HuH-7.5 (cell line): ENCODE measurements around the gene MRTO4.
"Not testable (repeated sequence)": the region's sequence is repeated elsewhere in the genome, so short reads cannot be mapped to it uniquely, and the experiment has no call there.

ENCODE experiments used
- DNase-seq: peaks from one replicate; pipeline ENCODE4 v3.0.0; 2011; ENCODE audit warnings: low spot score

The MRTO4 gene

GRCh38 chr1:19251305-19252196 is at the start of gene MRTO4, which contains the start of gene EMC1:
MRTO4 (plus strand) TSS chr1:19251805; CDS start chr1:19251836, 31 bp downstream.
EMC1 (minus strand) TSS chr1:19251524; CDS start chr1:19251509, 15 bp downstream.
- DNase-seq: peak; percentile 79

DNA sequence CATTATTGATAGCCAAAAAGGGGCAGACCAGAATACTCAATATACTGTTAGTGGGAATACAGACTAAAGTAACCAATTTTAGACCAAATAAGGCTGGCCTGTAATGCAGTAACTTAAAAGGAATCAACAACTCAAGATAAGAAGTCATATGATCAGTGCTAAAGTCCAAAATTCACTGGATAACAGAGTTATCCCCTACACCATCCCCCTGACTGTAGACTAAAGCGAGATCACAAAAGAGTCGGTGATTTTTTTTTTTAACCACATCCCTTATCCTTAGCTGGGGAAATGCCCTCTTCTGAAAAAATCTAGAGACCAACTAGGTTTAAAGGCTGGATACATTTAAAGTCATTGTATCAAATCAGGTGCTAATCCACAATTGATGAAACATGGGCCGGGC is 49.2 kb upstream of the MRTO4 start:
- DNase-seq: no peak

DNA sequence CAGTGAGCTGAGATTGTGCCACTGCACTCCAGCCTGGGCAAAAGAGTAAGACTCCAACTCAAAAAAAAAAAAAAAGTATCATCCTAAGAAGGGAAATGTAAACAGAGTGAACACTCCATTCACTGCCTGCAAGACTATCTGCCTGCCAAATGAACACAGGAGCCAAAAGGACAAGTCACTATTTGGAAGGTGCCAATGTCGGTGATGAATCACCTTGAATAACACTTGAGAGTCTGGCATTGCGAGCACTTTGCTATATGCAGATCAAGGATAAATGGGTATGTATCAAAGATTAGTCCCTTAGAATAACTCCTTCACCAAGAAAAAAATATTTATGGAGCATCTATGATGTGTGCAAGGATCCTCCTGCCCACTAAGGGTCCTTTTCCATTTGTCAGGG is 48.2 kb upstream of the MRTO4 start:
- no peak for DNase-seq

DNA sequence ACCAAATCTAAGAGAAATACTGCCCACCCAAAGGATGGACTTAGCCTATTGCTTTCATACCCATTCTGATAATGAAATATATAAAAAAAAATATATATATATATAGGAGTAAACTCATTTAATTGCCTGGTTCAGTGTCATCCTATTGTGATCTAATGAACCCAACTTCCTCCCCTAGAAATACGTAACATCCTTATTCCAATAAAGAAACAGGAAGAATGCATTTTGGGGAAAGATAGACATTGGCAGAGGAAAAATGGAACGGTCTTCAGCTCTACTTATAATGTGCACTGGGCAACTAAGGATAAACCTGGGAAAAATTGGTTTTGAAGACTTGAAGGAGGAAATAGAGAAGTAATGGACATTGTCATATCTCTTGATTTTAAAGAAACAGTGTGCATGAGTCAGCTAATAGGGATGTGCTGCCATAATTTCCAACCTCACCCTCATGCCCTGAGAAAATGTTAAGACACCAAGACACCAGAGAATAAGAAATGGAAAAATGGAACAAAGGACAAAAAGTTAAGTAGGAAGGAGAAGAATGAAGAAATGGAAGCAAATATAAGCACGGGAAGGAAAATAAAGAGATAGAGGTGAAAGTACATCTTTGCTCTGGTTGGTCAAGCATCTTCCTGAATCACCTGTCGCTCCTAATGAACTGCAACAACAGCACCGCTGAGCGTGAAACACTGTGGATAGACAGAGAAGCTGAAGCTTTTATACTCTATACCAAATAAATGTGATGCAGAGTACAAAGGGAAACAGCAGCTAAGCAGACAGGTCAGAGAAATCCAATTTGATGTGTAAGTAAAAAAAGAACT is 46.9 kb upstream of the MRTO4 start:
- DNase-seq: no peak

GRCh38 chr1:19205403-19205802 is 46.2 kb upstream of the MRTO4 start:
- no peak for DNase-seq

- no peak for DNase-seq
Measured at GRCh38 chr1:19205845-19206244, 45.8 kb upstream of the MRTO4 start.

- DNase-seq: no peak
Measured at GRCh38 chr1:19206947-19207346, 44.7 kb upstream of the MRTO4 start.

- no peak for DNase-seq
Measured at GRCh38 chr1:19208710-19209438, 42.7 kb upstream of the MRTO4 start.

DNA sequence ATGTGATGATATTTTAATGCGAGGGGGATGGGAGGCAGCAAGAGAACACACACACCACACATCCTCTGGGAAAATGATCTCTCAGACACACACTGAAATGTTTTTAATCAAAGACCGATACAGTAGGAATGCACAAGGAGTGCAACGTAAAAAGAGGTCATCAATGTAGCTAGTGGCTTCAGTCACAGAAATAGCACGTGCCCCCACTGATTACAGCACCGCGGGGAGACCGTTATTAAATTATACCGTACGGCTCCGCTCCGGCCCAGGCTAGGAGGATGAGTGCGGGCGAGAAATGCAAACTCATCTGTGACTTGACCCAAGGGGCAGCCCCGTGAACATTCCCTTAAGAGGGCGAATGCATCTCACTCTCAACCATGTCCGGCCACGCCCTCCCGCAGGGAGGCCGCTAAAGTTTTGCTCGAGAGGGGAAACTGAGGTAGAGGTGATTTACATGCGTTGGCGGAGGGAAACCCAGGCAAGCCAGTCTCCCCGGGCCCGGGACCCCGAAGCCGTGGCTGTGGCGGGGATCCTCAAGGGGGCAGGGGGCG is 42.1 kb upstream of the MRTO4 start:
- DNase-seq: no peak

GRCh38 chr1:19209990-19210771 is 41.4 kb upstream of the MRTO4 start, which contains the start of gene UBR4:
UBR4 (minus strand) TSS chr1:19210266; CDS start chr1:19210248, 18 bp downstream.
- peak; percentile 70 for DNase-seq

DNA sequence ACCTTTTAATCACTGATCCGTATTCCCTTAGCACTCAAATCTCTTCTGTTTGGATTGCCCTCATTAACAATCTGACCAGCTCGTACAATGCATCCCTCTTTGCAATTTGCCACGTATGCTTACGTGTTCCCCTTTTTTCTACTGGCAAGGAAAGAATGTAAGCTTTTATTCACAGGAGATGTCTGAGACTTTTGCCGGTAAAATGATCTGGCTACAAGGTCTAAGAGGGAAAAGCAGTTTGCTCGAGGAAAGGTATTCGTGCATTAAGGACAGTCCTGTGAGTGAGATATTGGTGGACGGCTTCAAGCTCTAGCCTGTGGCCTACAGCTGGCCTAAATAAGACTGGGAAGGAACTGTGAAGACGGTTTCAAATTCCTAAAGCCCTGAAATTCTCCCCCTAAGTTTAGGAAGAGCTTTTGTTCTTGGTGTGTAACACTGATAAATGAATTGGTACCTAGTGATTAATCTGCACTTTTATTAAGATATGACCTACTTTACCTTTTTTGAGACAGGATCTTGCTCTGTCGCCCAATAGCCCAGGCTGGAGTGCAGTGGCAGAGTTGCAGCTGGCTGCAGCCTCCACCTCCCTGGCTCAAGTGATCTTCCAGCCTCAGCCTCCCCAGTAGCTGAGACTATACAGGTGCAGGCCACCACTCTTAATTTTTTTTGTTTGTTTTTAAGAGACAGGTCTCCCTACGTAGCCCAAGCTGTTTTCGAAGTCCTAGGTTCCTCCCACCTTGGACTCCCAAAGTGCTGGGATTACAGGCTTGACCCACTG is 40.6 kb upstream of the MRTO4 start:
- no peak for DNase-seq

GRCh38 chr1:19212167-19212566 is 39.4 kb upstream of the MRTO4 start:
- no peak for DNase-seq

DNA sequence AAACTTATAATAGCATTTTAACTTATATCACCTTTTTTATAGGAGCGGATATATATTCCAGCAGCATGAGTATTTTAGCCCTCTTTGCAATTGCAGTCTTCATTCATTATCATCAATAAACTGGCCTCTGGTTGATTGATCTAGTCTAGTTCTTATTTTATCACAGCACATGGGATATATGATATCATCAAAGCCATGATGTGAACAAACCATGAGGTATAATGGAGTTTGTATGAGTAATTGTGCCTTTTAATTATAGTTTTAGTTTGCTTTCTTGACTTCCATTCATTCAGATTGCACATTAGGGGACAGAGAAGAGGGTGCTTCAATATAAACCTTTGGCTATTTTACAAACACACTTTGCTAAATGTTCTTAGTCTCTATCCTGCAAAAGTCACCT is 38.0 kb upstream of the MRTO4 start:
- no peak for DNase-seq

- DNase-seq: not testable (repeated sequence)
Measured at GRCh38 chr1:19216585-19216984, 35.0 kb upstream of the MRTO4 start.

GRCh38 chr1:19219451-19219850 is 32.2 kb upstream of the MRTO4 start:
- no peak for DNase-seq

- DNase-seq: no peak
Measured at GRCh38 chr1:19220080-19220846, 31.3 kb upstream of the MRTO4 start.

DNA sequence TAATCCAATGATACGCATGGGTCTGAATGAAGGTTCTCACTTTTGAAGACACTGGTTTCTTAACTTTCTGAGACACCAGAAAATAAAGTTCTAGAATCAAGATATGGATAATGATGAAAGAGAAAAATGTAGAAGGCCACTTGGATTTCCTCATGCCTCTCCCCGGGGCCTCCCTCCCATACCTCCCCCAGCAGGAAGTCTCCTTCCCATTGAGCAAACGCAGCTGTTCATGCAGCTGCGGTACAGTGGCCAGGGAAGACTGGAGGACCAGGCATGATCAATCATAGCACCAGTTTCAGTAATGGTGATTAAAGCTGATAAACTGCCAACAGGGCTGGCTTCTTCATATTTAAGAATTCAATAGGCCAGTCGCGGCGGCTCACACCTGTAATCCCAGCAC is 30.6 kb upstream of the MRTO4 start:
- no peak for DNase-seq

DNA sequence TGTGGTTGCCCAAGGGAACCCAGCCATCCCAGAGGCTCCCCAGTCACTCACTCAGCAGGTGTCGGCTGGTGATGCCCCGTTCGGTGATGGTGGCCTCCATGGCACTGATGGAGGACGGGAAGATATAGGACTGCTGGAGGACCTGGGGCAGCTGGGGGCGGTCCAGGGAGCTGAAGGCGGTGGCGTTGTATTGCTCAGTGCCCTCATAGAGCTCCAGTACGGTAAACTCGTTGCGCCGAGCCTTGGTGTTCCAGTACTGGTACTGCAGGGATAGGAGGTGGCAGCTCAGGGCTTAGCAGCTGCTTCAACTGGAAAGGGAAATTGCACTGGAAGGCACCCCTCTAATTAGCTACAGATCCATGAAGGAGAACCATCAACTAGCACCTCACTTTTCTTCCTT is 29.0 kb upstream of the MRTO4 start:
- DNase-seq: no peak
